OCI-LY1 (cell line): ENCODE data around the gene ORAI3.

Experiments used
- H2AFZ ChIP-seq: fragments of 200-600 bp; sonication (generic), shearing (Covaris generic); 2 replicates; pipeline ENCODE4 v1.6.0; 2014; ENCODE audit warnings: antibody characterized with exemption, mild to moderate bottlenecking, low read length
- H3F3A ChIP-seq: fragments of 200-600 bp; sonication (generic), shearing (Covaris generic); 2 replicates; pipeline ENCODE4 v1.6.0; 2014; ENCODE audit warnings: mild to moderate bottlenecking, antibody characterized with exemption, low read length, moderate library complexity; ENCODE audit not compliant: insufficient read depth
- H3K27ac ChIP-seq: fragments of 200-600 bp; sonication (generic); 2 replicates; pipeline ENCODE4 v1.5.1; 2014; ENCODE audit warnings: low read length, mixed run types, mild to moderate bottlenecking, low read depth; ENCODE audit not compliant: poor library complexity, severe bottlenecking
- H3K27me3 ChIP-seq: fragments of 200-600 bp; sonication (generic); 2 replicates; pipeline ENCODE4 v1.6.0; 2014; ENCODE audit warnings: antibody characterized with exemption, mild to moderate bottlenecking, low read length, moderate library complexity; ENCODE audit not compliant: insufficient read depth
- H3K36me3 ChIP-seq: fragments of 200-600 bp; sonication (generic); 2 replicates; pipeline ENCODE4 v1.6.1; 2014; ENCODE audit warnings: mild to moderate bottlenecking, antibody characterized with exemption, low read length, moderate library complexity, mixed read lengths; ENCODE audit not compliant: insufficient read depth
- H3K4me1 ChIP-seq: fragments of 200-600 bp; sonication (generic); 2 replicates; pipeline ENCODE4 v1.5.1; 2014; ENCODE audit warnings: mild to moderate bottlenecking, low read length, moderate library complexity; ENCODE audit not compliant: insufficient read depth, severe bottlenecking
- H3K4me2 ChIP-seq: fragments of 200-600 bp; sonication (generic), shearing (Covaris generic); 2 replicates; pipeline ENCODE4 v1.6.1; 2014; ENCODE audit warnings: low read length
- H3K4me3 ChIP-seq: fragments of 200-600 bp; sonication (generic); 2 replicates; pipeline ENCODE4 v1.5.1; 2014; ENCODE audit warnings: low read length, low read depth, mild to moderate bottlenecking, mixed read lengths; ENCODE audit not compliant: poor library complexity, severe bottlenecking
- H3K79me2 ChIP-seq: fragments of 200-600 bp; shearing (Covaris generic); 2 replicates; pipeline ENCODE4 v1.6.1; 2016; ENCODE audit warnings: mixed run types, low read length, mixed read lengths; ENCODE audit not compliant: insufficient read depth
- H3K9ac ChIP-seq: fragments of 200-600 bp; sonication (generic), shearing (Covaris generic); 2 replicates; pipeline ENCODE4 v1.6.1; 2014; ENCODE audit warnings: mild to moderate bottlenecking, low read length, mixed read lengths
- H3K9me2 ChIP-seq: fragments of 200-600 bp; sonication (generic), shearing (Covaris generic); 2 replicates; pipeline ENCODE4 v1.6.1; 2014; ENCODE audit warnings: low read depth, mild to moderate bottlenecking, low read length, mixed read lengths
- H3K9me3 ChIP-seq: fragments of 200-600 bp; shearing (Covaris generic); 2 replicates; pipeline ENCODE4 v1.6.1; 2014; ENCODE audit warnings: low read length, mixed read lengths
- H4K20me1 ChIP-seq: fragments of 200-600 bp; sonication (generic), shearing (Covaris generic); 2 replicates; pipeline ENCODE4 v1.6.0; 2016; ENCODE audit warnings: mild to moderate bottlenecking, low read length; ENCODE audit not compliant: insufficient read depth
- EZH2 ChIP-seq: fragments of 200-600 bp; sonication (generic), shearing (Covaris generic); IDR thresholded peaks from 2 replicates; pipeline ENCODE4 v1.8.0; 2017; ENCODE audit warnings: borderline replicate concordance, mixed run types, mild to moderate bottlenecking, antibody characterized with exemption, low read length, moderate library complexity, mixed read lengths
- TF ChIP-seq, protein P1 (sequence below): fragments of 200-600 bp; sonication (generic), shearing (Covaris generic); IDR thresholded peaks from 2 replicates; pipeline ENCODE4 v1.5.1; 2017; ENCODE audit warnings: mild to moderate bottlenecking, antibody characterized with exemption, low read length, moderate library complexity, mixed read lengths

The ORAI3 gene

DNA sequence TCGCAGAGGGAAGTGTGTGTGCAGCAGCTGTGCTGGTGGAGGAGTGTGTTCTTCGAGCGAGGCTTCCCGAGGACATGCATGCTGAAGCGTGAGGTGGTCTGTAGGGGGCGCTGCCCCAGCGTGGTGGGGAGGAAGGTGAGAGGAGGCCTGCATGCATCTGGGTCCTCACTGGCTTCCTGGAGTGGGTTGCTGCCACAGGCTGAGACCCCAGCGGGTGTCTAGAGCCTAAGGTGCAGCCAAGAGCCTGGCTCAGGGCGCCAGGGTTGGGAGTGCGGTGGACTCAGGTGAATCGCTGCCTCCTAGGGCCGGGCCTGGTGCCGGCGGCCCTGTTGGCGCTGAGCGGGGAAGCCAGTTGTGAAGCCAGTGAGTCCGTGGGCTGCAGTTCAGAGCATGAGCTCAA lies 28.6 kb downstream of the ORAI3 start:
- Histone ChIP-seq H3F3A (no peaks in the 10 kb centered on the region), H3K9me3 (no peaks in the 10 kb centered on the region), H3K4me1 (no peaks in the 10 kb centered on the region), H3K9me2 (no peaks in the 10 kb centered on the region), H2AFZ (no peak overlapping the region), H3K27ac (no peak overlapping the region), H3K4me2 (no peak overlapping the region), H3K27me3 (no peaks in the 10 kb centered on the region), H3K4me3 (no peak overlapping the region), H3K79me2 (no peaks in the 10 kb centered on the region), H4K20me1 (no peaks in the 10 kb centered on the region), H3K36me3 (peaks cover 89% of the 10 kb centered on the region), H3K9ac (no peak overlapping the region)
- no peak for TF ChIP-seq EZH2
- TF ChIP-seq, protein P1, sequence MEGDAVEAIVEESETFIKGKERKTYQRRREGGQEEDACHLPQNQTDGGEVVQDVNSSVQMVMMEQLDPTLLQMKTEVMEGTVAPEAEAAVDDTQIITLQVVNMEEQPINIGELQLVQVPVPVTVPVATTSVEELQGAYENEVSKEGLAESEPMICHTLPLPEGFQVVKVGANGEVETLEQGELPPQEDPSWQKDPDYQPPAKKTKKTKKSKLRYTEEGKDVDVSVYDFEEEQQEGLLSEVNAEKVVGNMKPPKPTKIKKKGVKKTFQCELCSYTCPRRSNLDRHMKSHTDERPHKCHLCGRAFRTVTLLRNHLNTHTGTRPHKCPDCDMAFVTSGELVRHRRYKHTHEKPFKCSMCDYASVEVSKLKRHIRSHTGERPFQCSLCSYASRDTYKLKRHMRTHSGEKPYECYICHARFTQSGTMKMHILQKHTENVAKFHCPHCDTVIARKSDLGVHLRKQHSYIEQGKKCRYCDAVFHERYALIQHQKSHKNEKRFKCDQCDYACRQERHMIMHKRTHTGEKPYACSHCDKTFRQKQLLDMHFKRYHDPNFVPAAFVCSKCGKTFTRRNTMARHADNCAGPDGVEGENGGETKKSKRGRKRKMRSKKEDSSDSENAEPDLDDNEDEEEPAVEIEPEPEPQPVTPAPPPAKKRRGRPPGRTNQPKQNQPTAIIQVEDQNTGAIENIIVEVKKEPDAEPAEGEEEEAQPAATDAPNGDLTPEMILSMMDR = peak; percentile 55

DNA sequence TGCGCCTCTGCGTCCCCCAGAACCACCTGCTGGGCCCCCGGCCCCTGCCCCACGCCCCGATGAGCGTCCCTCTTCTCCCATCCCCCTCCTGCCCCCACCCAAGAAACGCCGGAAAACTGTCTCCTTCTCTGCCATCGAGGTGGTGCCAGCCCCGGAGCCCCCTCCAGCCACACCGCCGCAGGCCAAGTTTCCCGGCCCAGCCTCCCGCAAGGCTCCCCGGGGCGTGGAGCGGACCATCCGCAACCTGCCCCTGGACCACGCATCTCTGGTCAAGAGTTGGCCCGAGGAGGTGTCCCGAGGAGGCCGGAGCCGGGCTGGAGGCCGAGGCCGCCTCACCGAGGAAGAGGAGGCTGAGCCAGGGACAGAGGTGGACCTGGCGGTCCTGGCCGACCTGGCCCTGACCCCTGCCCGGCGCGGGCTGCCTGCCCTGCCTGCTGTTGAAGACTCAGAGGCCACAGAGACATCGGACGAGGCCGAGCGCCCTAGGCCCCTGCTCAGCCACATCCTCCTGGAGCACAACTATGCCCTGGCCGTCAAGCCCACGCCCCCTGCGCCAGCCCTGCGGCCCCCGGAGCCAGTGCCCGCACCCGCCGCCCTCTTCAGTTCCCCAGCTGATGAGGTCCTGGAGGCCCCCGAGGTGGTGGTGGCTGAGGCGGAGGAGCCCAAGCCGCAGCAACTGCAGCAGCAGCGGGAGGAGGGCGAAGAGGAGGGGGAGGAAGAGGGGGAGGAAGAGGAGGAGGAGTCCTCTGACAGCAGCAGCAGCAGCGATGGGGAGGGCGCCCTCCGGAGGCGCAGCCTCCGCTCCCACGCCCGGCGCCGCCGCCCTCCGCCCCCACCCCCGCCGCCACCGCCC lies 30.5 kb downstream of the ORAI3 start:
- no peaks in the 10 kb centered on the region for H3K9me3 ChIP-seq
- H3K4me1 ChIP-seq = no peaks in the 10 kb centered on the region
- no peaks in the 10 kb centered on the region for H3K9me2 ChIP-seq
- no peak overlapping the region for H3K27ac ChIP-seq
- H3F3A ChIP-seq = no peaks in the 10 kb centered on the region
- H3K4me2 ChIP-seq = no peak overlapping the region
- H3K36me3 ChIP-seq = peaks cover 87% of the 10 kb centered on the region
- no peak overlapping the region for H3K9ac ChIP-seq
- H3K79me2 ChIP-seq = no peaks in the 10 kb centered on the region
- no peak overlapping the region for H3K4me3 ChIP-seq
- H4K20me1 ChIP-seq = no peaks in the 10 kb centered on the region
- H3K27me3 ChIP-seq = no peaks in the 10 kb centered on the region
- TF ChIP-seq, protein P1 = no peak
- no peak for TF ChIP-seq EZH2
- H2AFZ ChIP-seq = no peak overlapping the region

GRCh38 chr16:30980023-30980371 lies 31.1 kb downstream of the ORAI3 start:
- Histone ChIP-seq H3F3A (no peaks in the 10 kb centered on the region), H3K4me3 (no peak overlapping the region), H3K27me3 (no peaks in the 10 kb centered on the region), H3K9me2 (no peaks in the 10 kb centered on the region), H3K79me2 (no peaks in the 10 kb centered on the region), H3K4me1 (peaks cover 1% of the 10 kb centered on the region), H3K27ac (no peak overlapping the region), H3K9ac (no peak overlapping the region), H3K36me3 (peaks cover 83% of the 10 kb centered on the region), H2AFZ (no peak overlapping the region), H3K9me3 (no peaks in the 10 kb centered on the region), H4K20me1 (no peaks in the 10 kb centered on the region), H3K4me2 (no peak overlapping the region)
- TF ChIP-seq, protein P1 = no peak
- no peak for TF ChIP-seq EZH2
